ENCODE data around the gene CHSY1.
"Not testable (repeated sequence)": the region's sequence is repeated elsewhere in the genome, so short reads cannot be mapped to it uniquely, and the experiment has no call there.

Gene CHSY1

DNA sequence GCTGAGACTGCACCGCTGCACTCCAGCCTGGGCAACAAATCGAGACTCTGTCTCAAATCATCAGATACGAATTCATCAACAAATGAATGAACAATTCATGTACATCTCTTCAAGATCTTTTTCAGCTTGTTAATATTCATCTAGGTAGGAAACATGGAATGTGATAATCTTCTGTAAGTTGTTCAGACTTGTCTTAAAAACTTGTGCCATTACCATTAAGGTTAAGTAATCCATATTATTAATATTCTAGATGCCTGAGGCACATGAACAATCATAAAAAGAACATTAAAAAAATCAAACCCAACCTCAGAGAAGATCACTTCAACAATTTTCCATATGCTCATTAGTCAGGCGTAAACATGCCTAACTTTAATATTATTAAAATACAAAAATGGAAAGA, 36.2 kb downstream of the CHSY1 start:
- Histone ChIP-seq H3K27ac (peak overlapping the region; percentile 49), H3K36me3 (peaks cover 7% of the 10 kb centered on the region), H3K4me1 (ENCODE audit: control insufficient read depth in 1 of 2, insufficient read depth in 1 of 2, low read depth in 1 of 2, low read length in 1 of 2) (peaks cover 41 to 67% of the 10 kb centered on the region in 2 experiments), H3K27me3 (no peaks in the 10 kb centered on the region), H3K4me3 (ENCODE audit: low read depth in 1 of 2, low read length in 1 of 2) (no peak overlapping the region), H3K9me3 (no peaks in the 10 kb centered on the region)
- TF ChIP-seq, protein P1, sequence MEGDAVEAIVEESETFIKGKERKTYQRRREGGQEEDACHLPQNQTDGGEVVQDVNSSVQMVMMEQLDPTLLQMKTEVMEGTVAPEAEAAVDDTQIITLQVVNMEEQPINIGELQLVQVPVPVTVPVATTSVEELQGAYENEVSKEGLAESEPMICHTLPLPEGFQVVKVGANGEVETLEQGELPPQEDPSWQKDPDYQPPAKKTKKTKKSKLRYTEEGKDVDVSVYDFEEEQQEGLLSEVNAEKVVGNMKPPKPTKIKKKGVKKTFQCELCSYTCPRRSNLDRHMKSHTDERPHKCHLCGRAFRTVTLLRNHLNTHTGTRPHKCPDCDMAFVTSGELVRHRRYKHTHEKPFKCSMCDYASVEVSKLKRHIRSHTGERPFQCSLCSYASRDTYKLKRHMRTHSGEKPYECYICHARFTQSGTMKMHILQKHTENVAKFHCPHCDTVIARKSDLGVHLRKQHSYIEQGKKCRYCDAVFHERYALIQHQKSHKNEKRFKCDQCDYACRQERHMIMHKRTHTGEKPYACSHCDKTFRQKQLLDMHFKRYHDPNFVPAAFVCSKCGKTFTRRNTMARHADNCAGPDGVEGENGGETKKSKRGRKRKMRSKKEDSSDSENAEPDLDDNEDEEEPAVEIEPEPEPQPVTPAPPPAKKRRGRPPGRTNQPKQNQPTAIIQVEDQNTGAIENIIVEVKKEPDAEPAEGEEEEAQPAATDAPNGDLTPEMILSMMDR (IDR thresholded peaks at IDR 0.05) = no peak

DNA sequence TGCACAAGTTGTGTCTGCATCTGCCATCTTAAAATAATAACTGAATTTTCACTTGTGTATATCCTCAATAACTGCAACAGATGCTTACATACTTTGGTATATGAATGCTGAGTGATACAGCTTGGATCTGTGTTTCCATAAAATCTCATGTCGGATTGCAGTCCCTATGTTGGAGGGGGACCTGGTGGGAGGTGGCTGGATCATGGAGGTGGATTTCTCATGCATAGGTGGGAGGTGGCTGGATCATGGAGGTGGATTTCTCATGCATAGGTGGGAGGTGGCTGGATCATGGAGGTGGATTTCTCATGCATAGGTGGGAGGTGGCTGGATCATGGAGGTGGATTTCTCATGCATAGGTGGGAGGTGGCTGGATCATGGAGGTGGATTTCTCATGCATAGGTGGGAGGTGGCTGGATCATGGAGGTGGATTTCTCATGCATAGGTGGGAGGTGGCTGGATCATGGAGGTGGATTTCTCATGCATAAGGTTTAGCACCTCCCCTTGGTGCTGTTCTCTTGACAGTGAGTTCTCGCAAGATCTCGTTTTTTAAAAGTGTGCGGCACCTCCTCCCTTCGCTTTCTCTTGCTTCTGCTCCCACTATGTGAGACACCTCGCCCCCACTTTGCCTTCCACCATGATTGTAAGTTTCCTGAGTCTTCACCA, 37.3 kb downstream of the CHSY1 start:
- H3K9me3 ChIP-seq; H3K36me3 ChIP-seq; H3K27me3 ChIP-seq; H3K4me3 ChIP-seq (ENCODE audit: low read depth in 1 of 2, low read length in 1 of 2): not testable (repeated sequence)
- Histone ChIP-seq H3K4me1 (ENCODE audit: control insufficient read depth in 1 of 2, insufficient read depth in 1 of 2, low read depth in 1 of 2, low read length in 1 of 2) (peaks cover 52 to 67% of the 10 kb centered on the region in 2 experiments), H3K27ac (peak overlapping the region; percentile 78)

DNA sequence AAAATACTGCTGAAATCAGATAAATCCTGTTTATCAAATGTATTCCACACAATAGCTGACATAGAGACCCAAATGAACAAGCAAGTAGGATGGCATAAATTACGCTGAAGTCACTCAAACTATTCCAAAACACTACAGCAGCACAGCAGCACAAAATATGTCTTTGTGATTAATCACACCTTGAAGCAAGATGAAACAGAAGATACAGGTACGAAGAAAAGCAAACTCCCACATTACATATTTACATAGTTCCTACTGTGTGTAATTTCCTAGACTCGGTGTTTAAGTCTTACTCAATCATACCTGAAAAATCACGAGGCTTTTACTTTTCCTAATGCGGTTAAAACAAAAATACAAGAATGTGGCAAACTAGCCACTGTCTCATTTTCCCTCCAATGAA, 38.3 kb downstream of the CHSY1 start:
- Histone ChIP-seq H3K4me1 (ENCODE audit: control insufficient read depth in 1 of 2, insufficient read depth in 1 of 2, low read depth in 1 of 2, low read length in 1 of 2) (peaks cover 62 to 75% of the 10 kb centered on the region in 2 experiments), H3K36me3 (peaks cover 7% of the 10 kb centered on the region), H3K9me3 (no peaks in the 10 kb centered on the region), H3K27me3 (no peaks in the 10 kb centered on the region), H3K27ac (peak overlapping the region; percentile 78), H3K4me3 (ENCODE audit: low read depth in 1 of 2, low read length in 1 of 2) (peak overlapping the region in 1 of 2 experiments; percentile 25)
- TF ChIP-seq, protein P1 (IDR thresholded peaks at IDR 0.05) = no peak

DNA sequence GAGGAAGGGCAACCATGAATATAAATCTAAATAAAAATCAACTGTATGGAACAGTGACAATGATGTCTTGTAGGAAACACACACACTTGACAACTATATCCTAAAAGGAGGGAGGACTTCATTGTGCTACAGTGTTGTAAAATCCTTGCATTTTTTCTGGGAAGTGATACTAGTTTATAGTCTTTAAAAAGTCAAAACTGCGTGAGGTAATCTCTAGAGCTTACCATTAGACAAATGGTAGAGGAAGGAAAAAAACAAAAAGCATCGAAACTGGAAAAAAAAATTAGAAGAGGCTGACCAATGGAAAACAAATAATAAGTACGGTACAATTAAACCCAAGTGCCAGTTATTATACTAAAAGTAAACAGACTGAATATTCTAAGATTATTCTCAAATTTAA, 38.7 kb downstream of the CHSY1 start:
- TF ChIP-seq, protein P1 (IDR thresholded peaks at IDR 0.05) = no peak

DNA sequence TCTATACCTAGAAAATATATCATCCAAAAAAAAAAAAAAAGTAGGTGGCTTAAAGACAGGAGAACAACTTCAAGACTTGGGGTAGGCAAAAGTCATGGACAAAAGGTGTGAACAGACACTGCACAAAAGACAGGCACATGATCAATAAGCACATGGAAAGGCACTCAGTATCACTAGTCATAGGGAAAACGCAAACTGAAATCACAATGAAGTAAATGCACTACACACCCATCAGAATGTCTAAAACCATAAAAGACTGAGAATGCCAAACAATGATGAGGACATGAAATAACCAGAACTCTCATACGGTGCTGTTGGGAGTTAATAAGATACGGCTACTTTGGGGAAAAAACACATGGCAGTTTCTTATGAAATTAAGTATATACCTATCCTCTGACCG, 40.0 kb downstream of the CHSY1 start:
- TF ChIP-seq, protein P1 (IDR thresholded peaks at IDR 0.05) = no peak
- no peak overlapping the region for H3K4me3 ChIP-seq (ENCODE audit: low read depth in 1 of 2, low read length in 1 of 2)
- peaks cover 7% of the 10 kb centered on the region for H3K36me3 ChIP-seq
- peaks cover 79 to 82% of the 10 kb centered on the region in 2 experiments for H3K4me1 ChIP-seq (ENCODE audit: control insufficient read depth in 1 of 2, insufficient read depth in 1 of 2, low read depth in 1 of 2, low read length in 1 of 2)
- H3K27ac ChIP-seq = peak overlapping the region; percentile 78
- no peaks in the 10 kb centered on the region for H3K9me3 ChIP-seq
- no peaks in the 10 kb centered on the region for H3K27me3 ChIP-seq

More for the DNA sequence above, 38.7 kb downstream of the CHSY1 start:
- H3K9me3 ChIP-seq = no peaks in the 10 kb centered on the region
- peak overlapping the region; percentile 78 for H3K27ac ChIP-seq
- H3K4me3 ChIP-seq (ENCODE audit: low read depth in 1 of 2, low read length in 1 of 2) = peak overlapping the region in 1 of 2 experiments; percentile 25
- H3K36me3 ChIP-seq = peaks cover 7% of the 10 kb centered on the region
- H3K4me1 ChIP-seq (ENCODE audit: control insufficient read depth in 1 of 2, insufficient read depth in 1 of 2, low read depth in 1 of 2, low read length in 1 of 2) = peaks cover 67 to 79% of the 10 kb centered on the region in 2 experiments
- H3K27me3 ChIP-seq = no peaks in the 10 kb centered on the region

DNA sequence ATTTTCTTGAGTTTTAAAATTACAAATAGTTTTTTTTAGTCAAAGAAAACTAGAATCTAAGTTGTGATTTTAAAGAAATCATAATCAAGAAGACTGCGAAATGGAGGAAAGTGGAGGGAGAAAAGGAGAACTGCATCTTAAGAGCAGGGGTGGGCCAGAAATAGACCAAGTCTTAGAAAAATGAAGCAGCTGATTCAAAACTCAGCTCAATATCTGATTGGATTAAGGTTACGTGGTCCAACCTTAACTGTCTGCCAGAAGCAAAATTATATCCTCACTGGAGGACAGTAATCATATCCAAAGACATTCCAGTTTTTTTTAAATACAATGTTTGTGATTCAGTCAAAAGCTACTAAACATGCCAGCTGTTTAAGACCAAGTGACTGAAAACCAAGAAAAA, 41.4 kb downstream of the CHSY1 start:
- H3K27ac ChIP-seq = peak overlapping the region; percentile 92
- TF ChIP-seq, protein P1 (IDR thresholded peaks at IDR 0.05) = no peak
- peaks cover 87 to 94% of the 10 kb centered on the region in 2 experiments for H3K4me1 ChIP-seq (ENCODE audit: control insufficient read depth in 1 of 2, insufficient read depth in 1 of 2, low read depth in 1 of 2, low read length in 1 of 2)
- no peaks in the 10 kb centered on the region for H3K27me3 ChIP-seq
- H3K9me3 ChIP-seq = no peaks in the 10 kb centered on the region
- H3K36me3 ChIP-seq = peaks cover 7% of the 10 kb centered on the region
- no peak overlapping the region for H3K4me3 ChIP-seq (ENCODE audit: low read depth in 1 of 2, low read length in 1 of 2)

Data from neutrophil (primary cell).